ENCODE results near the gene ESF1. TPM values are rescaled to one million over a fixed set of nuclear protein-coding genes. Genes with fewer than 3 reads are reported as not detected.
"Not testable (repeated sequence)": the region's sequence is repeated elsewhere in the genome, so short reads cannot be mapped to it uniquely, and the experiment has no call there.

ESF1 gene
- total and polyA plus RNA-seq, 5 experiments from 2014 or later, result 4.3 to 15.9 (median 6.9) TPM

- Mint-ChIP-seq H3K27ac (peak overlapping the region in 4 of 10 donors; percentile 18 to 99 (median 47)), H3K4me1 (peaks cover 30 to 67% (median 58%) of the 10 kb centered on the region in 4 donors), H3K9me3 (no peaks in the 10 kb centered on the region), H3K4me3 (peak overlapping the region; percentile 14 to 100 (median 94)), H3K27me3 (no peaks in the 10 kb centered on the region), H3K36me3 (peaks cover 0 to 48% (median 15%) of the 10 kb centered on the region in 3 donors)
- POLR2A ChIA-PET, result no interaction called here
- no peak for ATAC-seq
- no peak for DNase-seq
Observed at GRCh38 chr20:13783528-13783927, 1.2 kb downstream of the ESF1 start.

GRCh38 chr20:13778827-13779226 lies 5.9 kb downstream of the ESF1 start:
- Mint-ChIP-seq H3K4me1 (peaks cover 18 to 43% (median 36%) of the 10 kb centered on the region in 4 donors), H3K36me3 (peaks cover 4 to 78% (median 18%) of the 10 kb centered on the region in 3 donors), H3K27me3 (no peaks in the 10 kb centered on the region), H3K27ac (peak overlapping the region in 3 of 10 donors; percentile 4 to 75 (median 27)), H3K4me3 (peak overlapping the region in 1 of 10 donors; percentile 27), H3K9me3 (no peaks in the 10 kb centered on the region)
- DNase-seq (no peak), ATAC-seq (no peak)
- POLR2A ChIA-PET, result no interaction called here

GRCh38 chr20:13777171-13777601 lies 7.5 kb downstream of the ESF1 start:
- no peak for ATAC-seq
- H3K27me3 Mint-ChIP-seq, result no peaks in the 10 kb centered on the region
- peaks cover 4 to 87% (median 14%) of the 10 kb centered on the region in 3 donors for H3K36me3 Mint-ChIP-seq
- peaks cover 16 to 36% (median 30%) of the 10 kb centered on the region in 4 donors for H3K4me1 Mint-ChIP-seq
- H3K4me3 Mint-ChIP-seq, result peak overlapping the region in 2 of 10 donors; percentile 2 to 11
- POLR2A ChIA-PET, result no interaction called here
- no peaks in the 10 kb centered on the region for H3K9me3 Mint-ChIP-seq
- H3K27ac Mint-ChIP-seq, result peak overlapping the region in 8 of 10 donors; percentile 1 to 74 (median 14)
- DNase-seq, result no peak

GRCh38 chr20:13775867-13776266 lies 8.9 kb downstream of the ESF1 start:
- Mint-ChIP-seq H3K4me3 (no peak overlapping the region), H3K4me1 (peaks cover 15 to 32% (median 24%) of the 10 kb centered on the region in 4 donors), H3K27me3 (no peaks in the 10 kb centered on the region), H3K36me3 (peaks cover 4 to 87% (median 17%) of the 10 kb centered on the region in 3 donors), H3K9me3 (no peaks in the 10 kb centered on the region), H3K27ac (peak overlapping the region in 3 of 10 donors; percentile 1 to 15 (median 9))
- POLR2A ChIA-PET, result no interaction called here
- ATAC-seq (no peak), DNase-seq (no peak)

DNA sequence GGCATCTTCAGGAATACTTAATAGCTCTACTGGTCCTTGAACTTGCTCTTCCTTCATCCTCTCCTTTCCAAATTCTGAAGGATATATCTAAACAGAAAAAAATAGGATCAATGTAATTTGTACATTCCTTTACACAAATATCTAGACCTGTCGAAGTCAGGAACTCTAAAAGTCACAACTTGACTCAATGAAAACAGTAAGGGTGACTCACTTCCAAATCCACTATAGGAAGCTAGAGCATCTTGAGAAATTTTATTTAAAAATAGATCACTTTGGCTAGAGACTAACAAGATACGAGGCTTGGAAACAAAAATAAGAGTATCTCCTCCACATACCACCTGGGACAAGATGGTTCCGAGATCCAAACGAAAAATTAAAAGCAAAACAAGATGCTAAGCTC lies 12.2 kb downstream of the ESF1 start:
- Mint-ChIP-seq H3K36me3 (peaks cover 13 to 88% (median 21%) of the 10 kb centered on the region in 3 donors), H3K9me3 (no peaks in the 10 kb centered on the region), H3K4me3 (no peak overlapping the region), H3K27me3 (no peaks in the 10 kb centered on the region), H3K4me1 (peaks cover 4 to 14% (median 9%) of the 10 kb centered on the region in 4 donors), H3K27ac (peak overlapping the region in 2 of 10 donors; percentile 17 to 20)
- DNase-seq, result no peak
- ATAC-seq, result no peak
- POLR2A ChIA-PET, result interaction anchor here (1.2 kb wide), 1 partner anchor 12 kb away, joined by 10 read pairs; the partner anchor contains the start of genes ESF1 and NDUFAF5

DNA sequence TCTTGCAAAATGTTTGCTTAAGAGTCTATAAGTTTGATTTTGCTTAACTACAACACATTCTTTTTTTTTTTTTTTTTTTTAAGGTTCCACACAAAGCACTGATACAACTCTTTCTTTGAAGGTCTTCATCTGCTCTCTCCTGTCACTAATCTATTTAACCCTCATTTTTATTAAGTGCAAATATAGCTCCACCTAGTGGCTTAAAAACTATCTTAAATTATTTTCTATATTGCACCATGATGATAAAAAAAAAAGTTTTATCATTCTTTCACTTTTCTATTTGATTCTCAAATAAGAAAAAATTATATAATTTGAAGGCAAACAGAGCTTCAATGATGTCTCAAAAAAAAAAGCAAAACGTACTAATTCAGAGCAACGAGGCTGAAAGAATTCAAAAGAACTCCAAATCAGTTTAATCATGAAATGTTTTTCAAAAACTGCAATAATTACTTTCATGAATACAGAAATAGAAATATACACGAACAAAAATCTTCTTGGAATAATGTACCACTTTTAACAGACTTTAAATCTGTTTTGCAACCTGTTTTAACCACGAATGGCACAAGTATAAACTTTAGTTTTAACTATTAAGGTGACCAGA lies 12.8 kb downstream of the ESF1 start:
- DNase-seq, result peak in 3 of 10 donors; percentile 15 to 30 (median 28)
- Mint-ChIP-seq H3K9me3 (peaks cover 0 to 2% (median 0%) of the 10 kb centered on the region in 9 donors), H3K36me3 (peaks cover 15 to 88% (median 26%) of the 10 kb centered on the region in 3 donors), H3K4me3 (no peak overlapping the region), H3K27me3 (no peaks in the 10 kb centered on the region), H3K27ac (peak overlapping the region in 1 of 10 donors; percentile 20), H3K4me1 (peaks cover under 1 to 10% (median 6%) of the 10 kb centered on the region in 4 donors)
- POLR2A ChIA-PET, result interaction anchor here (1.2 kb wide), 1 partner anchor 13 kb away, joined by 10 read pairs; the partner anchor contains the start of genes ESF1 and NDUFAF5
- no peak for ATAC-seq

GRCh38 chr20:13770141-13770540 lies 14.6 kb downstream of the ESF1 start:
- Mint-ChIP-seq H3K27me3 (no peaks in the 10 kb centered on the region), H3K4me1 (peaks cover 0 to 4% (median 0%) of the 10 kb centered on the region in 4 donors), H3K27ac (no peak overlapping the region), H3K36me3 (peaks cover 28 to 90% (median 44%) of the 10 kb centered on the region in 3 donors), H3K4me3 (no peak overlapping the region), H3K9me3 (peaks cover 0 to 18% (median 8%) of the 10 kb centered on the region in 9 donors)
- DNase-seq, result no peak
- POLR2A ChIA-PET, result no interaction called here
- no peak for ATAC-seq

- Mint-ChIP-seq H3K4me3 (no peak overlapping the region), H3K9me3 (peaks cover 0 to 18% (median 8%) of the 10 kb centered on the region in 9 donors), H3K36me3 (peaks cover 37 to 85% (median 50%) of the 10 kb centered on the region in 3 donors), H3K4me1 (peaks cover 0 to 5% (median 0%) of the 10 kb centered on the region in 4 donors), H3K27ac (no peak overlapping the region), H3K27me3 (no peaks in the 10 kb centered on the region)
- POLR2A ChIA-PET, result no interaction called here
- no peak for DNase-seq
- ATAC-seq, result no peak
Observed at GRCh38 chr20:13765868-13766416, 18.8 kb downstream of the ESF1 start.

DNA sequence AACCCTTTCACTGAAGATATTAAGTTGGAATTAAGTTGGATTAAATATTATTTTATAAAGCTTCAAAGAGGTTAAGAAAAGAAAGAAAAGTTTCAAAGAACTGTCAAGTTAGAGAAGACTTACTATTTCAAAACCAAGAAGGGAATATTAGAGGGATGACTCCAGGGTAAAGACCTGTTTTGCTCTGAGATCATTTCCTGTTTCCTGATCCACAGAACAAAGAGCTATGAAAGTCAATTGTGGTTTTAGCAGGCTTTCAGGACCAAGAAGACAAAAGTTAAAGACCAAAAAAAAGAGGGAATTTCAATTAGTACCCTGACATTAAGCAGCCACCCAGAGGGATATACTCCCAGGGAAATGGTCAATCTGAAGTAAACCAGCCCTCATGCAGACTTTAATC lies 19.4 kb downstream of the ESF1 start:
- Mint-ChIP-seq H3K4me1 (peaks cover 0 to 5% (median 0%) of the 10 kb centered on the region in 4 donors), H3K27me3 (no peaks in the 10 kb centered on the region), H3K27ac (peak overlapping the region in 1 of 10 donors; percentile 21), H3K36me3 (peaks cover 37 to 79% (median 48%) of the 10 kb centered on the region in 3 donors), H3K9me3 (peaks cover 0 to 18% (median 8%) of the 10 kb centered on the region in 9 donors), H3K4me3 (no peak overlapping the region)
- ATAC-seq (no peak), DNase-seq (no peak)
- POLR2A ChIA-PET, result no interaction called here

DNA sequence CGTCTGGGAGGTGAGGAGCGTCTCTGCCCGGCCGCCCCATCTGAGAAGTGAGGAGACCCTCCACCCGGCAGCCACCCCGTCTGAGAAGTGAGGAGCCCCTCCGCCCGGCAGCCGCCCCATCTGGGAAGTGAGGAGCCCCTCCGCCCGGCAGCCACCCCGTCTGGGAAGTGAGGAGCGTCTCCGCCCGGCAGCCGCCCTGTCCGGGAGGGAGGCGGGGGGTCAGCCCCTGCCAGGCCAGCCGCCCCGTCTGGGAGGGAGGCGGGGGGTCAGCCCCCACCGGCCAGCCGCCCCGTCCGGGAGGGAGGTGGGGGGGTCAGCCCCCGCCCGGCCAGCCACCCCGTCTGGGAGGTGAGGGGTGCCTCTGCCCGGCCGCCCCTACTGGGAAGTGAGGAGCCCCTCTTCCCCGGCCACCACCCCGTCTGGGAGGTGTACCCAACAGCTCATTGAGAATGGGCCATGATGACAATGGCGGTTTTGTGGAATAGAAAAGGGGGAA lies 24.2 kb downstream of the ESF1 start:
- H3K27me3 Mint-ChIP-seq, DNase-seq, H3K9me3 Mint-ChIP-seq, ATAC-seq, POLR2A ChIA-PET, H3K27ac Mint-ChIP-seq, H3K4me1 Mint-ChIP-seq, H3K4me3 Mint-ChIP-seq: not testable (repeated sequence)
- peaks cover 17 to 77% (median 37%) of the 10 kb centered on the region in 3 donors for H3K36me3 Mint-ChIP-seq

GRCh38 chr20:13758884-13759283 lies 25.8 kb downstream of the ESF1 start:
- H3K36me3 Mint-ChIP-seq, result peaks cover 5 to 61% (median 26%) of the 10 kb centered on the region in 3 donors
- no peaks in the 10 kb centered on the region for H3K27me3 Mint-ChIP-seq
- POLR2A ChIA-PET, result no interaction called here
- H3K4me1 Mint-ChIP-seq, result no peaks in the 10 kb centered on the region
- H3K27ac Mint-ChIP-seq, result no peak overlapping the region
- no peak overlapping the region for H3K4me3 Mint-ChIP-seq
- DNase-seq (no peak), ATAC-seq (no peak)
- no peaks in the 10 kb centered on the region for H3K9me3 Mint-ChIP-seq

- DNase-seq (no peak), ATAC-seq (no peak)
- POLR2A ChIA-PET, result no interaction called here
- no peak overlapping the region for H3K4me3 Mint-ChIP-seq
- no peaks in the 10 kb centered on the region for H3K27me3 Mint-ChIP-seq
- no peaks in the 10 kb centered on the region for H3K4me1 Mint-ChIP-seq
- H3K36me3 Mint-ChIP-seq, result peaks cover 5 to 46% (median 25%) of the 10 kb centered on the region in 3 donors
- no peaks in the 10 kb centered on the region for H3K9me3 Mint-ChIP-seq
- no peak overlapping the region for H3K27ac Mint-ChIP-seq
Observed at GRCh38 chr20:13756551-13756950, 28.2 kb downstream of the ESF1 start.

- ATAC-seq, result no peak
- H3K36me3 Mint-ChIP-seq, result peaks cover 5 to 52% (median 26%) of the 10 kb centered on the region in 3 donors
- no peak for DNase-seq
- H3K4me1 Mint-ChIP-seq, result no peaks in the 10 kb centered on the region
- H3K27me3 Mint-ChIP-seq, result no peaks in the 10 kb centered on the region
- POLR2A ChIA-PET, result no interaction called here
- H3K9me3 Mint-ChIP-seq, result no peaks in the 10 kb centered on the region
- H3K4me3 Mint-ChIP-seq, result no peak overlapping the region
- H3K27ac Mint-ChIP-seq, result no peak overlapping the region
Observed at GRCh38 chr20:13755809-13756208, 28.9 kb downstream of the ESF1 start.

Data from naive thymus-derived CD8-positive, alpha-beta T cell (primary cell).